HepG2 (cell line): ENCODE data around the gene DPEP3. TPM values are rescaled to one million over a fixed set of nuclear protein-coding genes. Genes with fewer than 3 reads are reported as not detected.

ENCODE experiments used
- DMAP1 ChIP-seq: IDR thresholded peaks from 2 replicates; pipeline ENCODE4 v1.6.1; 2016
- FOXM1 ChIP-seq: sonication (generic); formaldehyde crosslinking; IDR thresholded peaks from 2 replicates; pipeline ENCODE4 v1.5.0; 2020; ENCODE audit warnings: missing genetic modification reagents
- GABPB1 ChIP-seq: IDR thresholded peaks from 2 replicates; pipeline ENCODE4 v1.6.1; 2016; ENCODE audit warnings: mild to moderate bottlenecking, missing genetic modification reagents, moderate library complexity, missing compliant biosample characterization
- ISX ChIP-seq: sonication (generic); formaldehyde crosslinking; conservative IDR thresholded peaks from 2 replicates; pipeline ENCODE4 v1.5.0; 2020; ENCODE audit warnings: missing genetic modification reagents
- KDM3A ChIP-seq: IDR thresholded peaks from 2 replicates; pipeline ENCODE4 v1.6.1; 2018; ENCODE audit warnings: low read depth, missing compliant biosample characterization
- NFIB ChIP-seq: sonication (generic); formaldehyde crosslinking; IDR thresholded peaks from 2 replicates; pipeline ENCODE4 v1.9.0; 2021; ENCODE audit warnings: missing genetic modification reagents, mild to moderate bottlenecking, borderline replicate concordance
- NONO ChIP-seq, 2 experiments: fragments of 450-650 bp in 1 of 2; sonication (generic) in 1 of 2; formaldehyde crosslinking in 1 of 2; IDR thresholded peaks in 1 of 2; conservative IDR thresholded peaks in 1 of 2; 2 replicates each; pipeline versions ENCODE4 v1.6.1 to v1.8.0; 2017 to 2022; ENCODE audit warnings: mild to moderate bottlenecking in 1 of 2, missing genetic modification reagents in 1 of 2, moderate library complexity in 1 of 2
- PAXIP1 ChIP-seq: sonication (generic); formaldehyde crosslinking; conservative IDR thresholded peaks from 2 replicates; pipeline ENCODE4 v1.4.0; 2020; ENCODE audit warnings: mild to moderate bottlenecking, missing genetic modification reagents, moderate library complexity
- PCBP1 ChIP-seq: fragments of 200-400 bp; formaldehyde crosslinking; IDR thresholded peaks from 2 replicates; pipeline ENCODE4 v1.6.1; 2017; ENCODE audit warnings: mild to moderate bottlenecking, low read depth, low read length, borderline replicate concordance
- RERE ChIP-seq: IDR thresholded peaks from 2 replicates; pipeline ENCODE4 v1.6.1; 2016; ENCODE audit warnings: low read depth, missing genetic modification reagents, missing compliant biosample characterization
- SCMH1 ChIP-seq: sonication (generic); formaldehyde crosslinking; IDR thresholded peaks from 2 replicates; pipeline ENCODE4 v1.9.0; 2021; ENCODE audit warnings: missing genetic modification reagents, mild to moderate bottlenecking, borderline replicate concordance
- SUZ12 ChIP-seq: fragments of 150-350 bp; IDR thresholded peaks from 2 replicates; pipeline ENCODE4 v1.6.1; 2014; ENCODE audit warnings: low read depth, low read length
- ZBTB2 ChIP-seq: sonication (generic); formaldehyde crosslinking; IDR thresholded peaks from 2 replicates; pipeline ENCODE4 v1.8.0; 2022; ENCODE audit warnings: low read depth, missing genetic modification reagents
- ZFP41 ChIP-seq: sonication (generic); formaldehyde crosslinking; IDR thresholded peaks from 2 replicates; pipeline ENCODE4 v1.4.0; 2020; ENCODE audit warnings: mild to moderate bottlenecking, missing genetic modification reagents, borderline replicate concordance
- ZKSCAN8 ChIP-seq: IDR thresholded peaks from 2 replicates; pipeline ENCODE4 v1.6.1; 2016; ENCODE audit warnings: borderline replicate concordance, missing genetic modification reagents, missing compliant biosample characterization
- ZNF777 ChIP-seq: sonication (generic); formaldehyde crosslinking; IDR thresholded peaks from 2 replicates; pipeline ENCODE4 v1.4.0; 2020; ENCODE audit warnings: missing genetic modification reagents
- polyA plus RNA-seq, 8 experiments: library from polyadenylated mRNA; depleted of rRNA in 3 of 8; stranded (reverse) in 7 of 8; unstranded in 1 of 8; fragments of >200 nt; fragmentation: Illumina TruSeq in 4 of 8; extraction: Trizol in 4 of 8; gene quantifications; 2 replicates each; pipeline versions ENCODE4 v1.2.1 to v1.2.3, GENCODE V29; 2011 to 2016; ENCODE audit warnings: low read depth in 4 of 8, missing spikeins in 1 of 8, mixed read lengths in 1 of 8; ENCODE audit not compliant: insufficient read depth in 1 of 8
- total RNA-seq, 5 experiments: library from RNA; depleted of rRNA; stranded (reverse); fragments of >200 nt; fragmentation: Illumina TruSeq; extraction: Trizol; gene quantifications; 2 replicates each; pipeline ENCODE4 v1.2.3, GENCODE V29; 2016; ENCODE audit warnings: low read depth in 1 of 5

Gene DPEP3
- total and polyA plus RNA-seq, 2 of the 13 experiments (the other 11 are each of a cell fraction or from before 2014, with no cell fraction given) = not detected

- TF ChIP-seq ZKSCAN8 (CRISPR knock-in tag) (no peak), NONO (IDR thresholded peaks at IDR 0.05) (no peak), NONO (CRISPR knock-in tag; conservative IDR thresholded peaks at IDR 0.05) (peak; percentile 73), SCMH1 (no peak), PAXIP1 (CRISPR knock-in tag) (peak; percentile 67), NFIB (no peak), RERE (CRISPR knock-in tag) (peak; percentile 16; the same call in 1 of the 2 replicates), ISX (CRISPR knock-in tag) (no peak; the same call in 1 of the 2 replicates), ZFP41 (CRISPR knock-in tag) (peak; percentile 72), ZBTB2 (CRISPR knock-in tag) (no peak), PCBP1 (peak; percentile 80; the same call in 1 of the 2 replicates), FOXM1 (CRISPR knock-in tag) (peak; percentile 76; the same call in 1 of the 2 replicates), ZNF777 (CRISPR knock-in tag) (peak; percentile 36), GABPB1 (CRISPR knock-in tag) (peak; percentile 97), DMAP1 (CRISPR knock-in tag) (peak; percentile 71; the same call in 1 of the 2 replicates), KDM3A (CRISPR knock-in tag) (peak; percentile 76), SUZ12 (no peak)
Observed at GRCh38 chr16:67935402-67936123, 44.7 kb downstream of the DPEP3 start (continued).
